ENCODE measurements around the gene LRRC17. TPM values are rescaled to one million over a fixed set of nuclear protein-coding genes. Genes with fewer than 3 reads are reported as not detected.

The LRRC17 gene
- total and polyA plus RNA-seq, 10 of the 15 experiments (the other 5 are each of a cell fraction or from before 2014, with no cell fraction given), result 0.06 to 0.31 (median 0.10) TPM; not detected in 5

- ATAC-seq (no peak), FAIRE-seq (no peak), DNase-seq (ENCODE audit: low read depth, low spot score) (no peak)
- Histone ChIP-seq H3K27ac (ENCODE audit: control insufficient read depth, insufficient read depth) (no peak overlapping the region), H3K27me3 (replicated peaks in 1 of 2; ENCODE audit: control insufficient read depth in 2 of 2, insufficient read depth in 2 of 2, low read length in 1 of 2) (no peaks in the 10 kb centered on the region; a peak in 1 of 4 replicates), H3K4me1 (ENCODE audit: control insufficient read depth, insufficient read depth, low read length) (no peaks in the 10 kb centered on the region), H3K36me3 (ENCODE audit: control insufficient read depth in 2 of 2, insufficient read depth in 2 of 2, low read length in 1 of 2) (no peaks in the 10 kb centered on the region), H3K4me2 (ENCODE audit: control insufficient read depth, insufficient read depth) (no peak overlapping the region), H3K4me3 (no peak overlapping the region), H3K9ac (ENCODE audit: control insufficient read depth, insufficient read depth, low read length) (no peak overlapping the region), H2AFZ (ENCODE audit: control insufficient read depth, low read depth, low read length) (no peak overlapping the region), H4K20me1 (ENCODE audit: control insufficient read depth, insufficient read depth) (no peaks in the 10 kb centered on the region), H3K79me2 (ENCODE audit: control insufficient read depth, insufficient read depth, low read length) (no peaks in the 10 kb centered on the region), H3K9me3 (replicated peaks; ENCODE audit: control insufficient read depth, insufficient read depth, low read length) (no peaks in the 10 kb centered on the region)
- 100% methylated on average over 1 of the region's 1 CpG for WGBS (ENCODE audit: insufficient coverage, insufficient replicate concordance, low lambda C conversion rate, missing lambda C conversion rate)
- in situ Hi-C loops (cut with MboI) (no loop called here), intact Hi-C loops (cut with micrococcal nuclease; ENCODE audit: unreplicated experiment) (no loop called here)
- RAD21 ChIA-PET (ENCODE audit: unreplicated experiment), result no interaction called here
- CTCF ChIA-PET, result no interaction called here
- POLR2A ChIA-PET, result no interaction called here
- TF ChIP-seq POLR2AphosphoS2 (IDR thresholded peaks at IDR 0.05; ENCODE audit: low read depth, low read length), result no peak
- TF ChIP-seq YY1 (IDR thresholded peaks at IDR 0.05; ENCODE audit: low read depth, low read length), result no peak
- no peak for TF ChIP-seq E2F8 (IDR thresholded peaks at IDR 0.05; ENCODE audit: low read depth, partially characterized antibody)
- no peak for TF ChIP-seq E2F4 (IDR thresholded peaks at IDR 0.05; ENCODE audit: low read depth, low read length)
- TF ChIP-seq USF1 (IDR thresholded peaks at IDR 0.05; ENCODE audit: borderline replicate concordance, extremely low read length, insufficient read depth, low read depth, low read length), result no peak
- no peak for TF ChIP-seq GABPA (IDR thresholded peaks at IDR 0.05; ENCODE audit: low read depth)
- no peak for TF ChIP-seq NR2C1 (IDR thresholded peaks at IDR 0.05)
- no peak for TF ChIP-seq RBBP5 (conservative IDR thresholded peaks at IDR 0.05)
- no peak for TF ChIP-seq TAF1 (IDR thresholded peaks at IDR 0.05; ENCODE audit: borderline replicate concordance, low read depth, low read length)
- TF ChIP-seq SRF (IDR thresholded peaks at IDR 0.05; ENCODE audit: low read depth in 2 of 2, low read length in 2 of 2), result no peak
- TF ChIP-seq SMAD5 (IDR thresholded peaks at IDR 0.05; ENCODE audit: low read depth), result no peak
- TF ChIP-seq KAT2A (conservative IDR thresholded peaks at IDR 0.05; ENCODE audit: control insufficient read depth, low read depth, low read length), result no peak
- no peak for TF ChIP-seq MYC (IDR thresholded peaks at IDR 0.05; ENCODE audit: insufficient read depth, insufficient read length, insufficient replicate concordance, low read length, severe bottlenecking)
- no peak for TF ChIP-seq CHD1 (IDR thresholded peaks at IDR 0.05; ENCODE audit: low read depth, low read length)
- no peak for TF ChIP-seq MEF2B (IDR thresholded peaks at IDR 0.05; ENCODE audit: partially characterized antibody, poor library complexity, severe bottlenecking)
- TF ChIP-seq RAD21 (IDR thresholded peaks at IDR 0.05; ENCODE audit: insufficient read depth, low read depth, low read length), result no peak
- no peak for TF ChIP-seq HDAC6 (IDR thresholded peaks at IDR 0.05; ENCODE audit: unreplicated experiment)
- no peak for TF ChIP-seq NRF1 (conservative IDR thresholded peaks at IDR 0.05; ENCODE audit: low read depth, low read length)
- TF ChIP-seq PML (IDR thresholded peaks at IDR 0.05; ENCODE audit: low read length), result no peak
- TF ChIP-seq HCFC1 (IDR thresholded peaks at IDR 0.05; ENCODE audit: low read length), result no peak
- no TSS peak for BruUV-seq (replicated peaks)
- SMC1A ChIA-PET (ENCODE audit: uncharacterized antibody, unreplicated experiment), result no interaction called here
Measured at GRCh38 chr7:102942868-102943267, 30.1 kb downstream of the LRRC17 start.

All from GM12878 (cell line).